NB4 (cell line): ENCODE measurements around the gene TRMT11.

Experiments
- DNase-seq: peaks from one replicate; pipeline ENCODE4 v3.0.0; 2010; ENCODE audit warnings: low read depth
- H3K4me3 ChIP-seq: one replicate; pipeline ENCODE4 v1.5.1; 2011; ENCODE audit warnings: mild to moderate bottlenecking, low read depth, low read length, moderate library complexity
- MAX ChIP-seq: IDR thresholded peaks from 2 replicates; pipeline ENCODE4 v1.6.1; 2011; ENCODE audit warnings: low read depth, low read length
- MYC ChIP-seq: IDR thresholded peaks from 2 replicates; pipeline ENCODE4 v1.6.1; 2011; ENCODE audit warnings: low read depth, low read length
- POLR2A ChIP-seq: IDR thresholded peaks from 2 replicates; pipeline ENCODE4 v1.6.1; 2011; ENCODE audit warnings: mild to moderate bottlenecking; ENCODE audit not compliant: insufficient read length; ENCODE audit errors: extremely low read depth
- TF ChIP-seq, protein P1 (sequence below): IDR thresholded peaks from one replicate; pipeline ENCODE4 v1.5.1; 2012; ENCODE audit warnings: low read depth, low read length

Gene TRMT11

GRCh38 chr6:126002755-126003679 lies 16.7 kb downstream of the TRMT11 start:
- DNase-seq: no peak
- TF ChIP-seq, protein P1, sequence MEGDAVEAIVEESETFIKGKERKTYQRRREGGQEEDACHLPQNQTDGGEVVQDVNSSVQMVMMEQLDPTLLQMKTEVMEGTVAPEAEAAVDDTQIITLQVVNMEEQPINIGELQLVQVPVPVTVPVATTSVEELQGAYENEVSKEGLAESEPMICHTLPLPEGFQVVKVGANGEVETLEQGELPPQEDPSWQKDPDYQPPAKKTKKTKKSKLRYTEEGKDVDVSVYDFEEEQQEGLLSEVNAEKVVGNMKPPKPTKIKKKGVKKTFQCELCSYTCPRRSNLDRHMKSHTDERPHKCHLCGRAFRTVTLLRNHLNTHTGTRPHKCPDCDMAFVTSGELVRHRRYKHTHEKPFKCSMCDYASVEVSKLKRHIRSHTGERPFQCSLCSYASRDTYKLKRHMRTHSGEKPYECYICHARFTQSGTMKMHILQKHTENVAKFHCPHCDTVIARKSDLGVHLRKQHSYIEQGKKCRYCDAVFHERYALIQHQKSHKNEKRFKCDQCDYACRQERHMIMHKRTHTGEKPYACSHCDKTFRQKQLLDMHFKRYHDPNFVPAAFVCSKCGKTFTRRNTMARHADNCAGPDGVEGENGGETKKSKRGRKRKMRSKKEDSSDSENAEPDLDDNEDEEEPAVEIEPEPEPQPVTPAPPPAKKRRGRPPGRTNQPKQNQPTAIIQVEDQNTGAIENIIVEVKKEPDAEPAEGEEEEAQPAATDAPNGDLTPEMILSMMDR: no peak
- no peak for TF ChIP-seq POLR2A
- no peak for TF ChIP-seq MAX
- TF ChIP-seq MYC: no peak
- no peak overlapping the region for H3K4me3 ChIP-seq

DNA sequence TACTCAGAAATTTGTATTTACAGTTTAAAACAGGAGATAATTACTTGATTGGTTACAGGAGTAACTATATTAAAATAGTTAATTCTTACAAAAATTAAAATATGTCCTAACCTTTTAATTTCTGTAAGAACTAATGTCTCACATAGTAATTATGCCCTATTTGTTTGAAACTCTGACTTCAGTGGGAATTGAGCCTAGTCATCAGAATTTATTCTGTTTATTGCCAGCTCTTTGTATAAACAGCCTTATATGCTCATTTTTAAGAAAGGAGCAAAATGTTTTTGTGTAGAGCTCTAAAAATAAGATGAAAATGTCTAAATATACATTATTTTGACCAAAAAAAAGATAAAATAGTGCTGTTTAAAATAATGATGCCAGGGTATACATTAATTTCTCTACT lies 21.5 kb downstream of the TRMT11 start:
- no peak for DNase-seq
- TF ChIP-seq POLR2A (no peak), MAX (no peak), MYC (no peak)
- TF ChIP-seq, protein P1: no peak
- H3K4me3 ChIP-seq: no peak overlapping the region

DNA sequence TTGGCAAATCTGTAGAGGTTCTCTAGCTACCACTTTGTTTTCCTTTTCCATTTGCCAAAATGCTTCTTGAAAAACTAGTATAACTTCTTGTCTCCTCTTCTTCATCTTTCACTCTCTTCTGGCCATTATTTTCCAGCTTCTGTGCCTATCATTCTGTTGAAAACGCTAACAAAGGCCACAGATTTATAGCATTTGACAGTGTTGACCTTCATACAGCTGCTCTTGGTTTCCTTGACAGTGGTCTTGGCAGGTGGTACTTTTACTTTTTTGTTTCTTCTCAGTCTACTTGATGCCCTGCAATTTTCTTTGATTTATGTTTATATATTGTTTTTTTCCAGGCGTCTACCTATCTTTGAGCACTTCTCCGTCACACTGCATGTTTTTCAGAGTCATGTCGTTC lies 23.7 kb downstream of the TRMT11 start:
- TF ChIP-seq, protein P1: no peak
- no peak for TF ChIP-seq MYC
- TF ChIP-seq MAX: no peak
- TF ChIP-seq POLR2A: no peak
- no peak overlapping the region for H3K4me3 ChIP-seq
- no peak for DNase-seq

- DNase-seq: no peak
- no peak overlapping the region for H3K4me3 ChIP-seq
- TF ChIP-seq MYC: no peak
- no peak for TF ChIP-seq POLR2A
- TF ChIP-seq, protein P1: no peak
- no peak for TF ChIP-seq MAX
These were observed 29.5 kb downstream of the TRMT11 start for GRCh38 chr6:126015863-126016262.

DNA sequence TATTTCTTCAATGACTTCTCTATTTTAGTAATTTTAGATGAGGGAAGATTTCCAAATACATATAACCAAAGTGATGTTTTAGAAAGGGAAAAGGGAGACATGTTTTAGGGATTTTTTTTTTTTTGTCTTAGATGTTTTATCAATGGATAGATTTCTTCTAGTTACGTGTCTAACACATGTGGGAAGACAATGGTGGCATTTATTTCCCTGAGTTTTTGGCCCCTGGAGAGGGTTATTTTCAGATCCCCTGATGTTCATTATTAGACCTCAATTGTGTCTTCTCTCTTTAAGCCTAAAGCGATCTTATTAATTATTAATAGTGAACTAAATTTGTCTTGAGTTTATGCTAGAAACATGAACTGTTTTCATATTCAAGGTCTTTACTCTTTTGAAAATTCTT lies 30.3 kb downstream of the TRMT11 start:
- H3K4me3 ChIP-seq: no peak overlapping the region
- TF ChIP-seq, protein P1: no peak
- TF ChIP-seq POLR2A (no peak), MYC (no peak), MAX (no peak)

GRCh38 chr6:126017668-126018067 lies 31.3 kb downstream of the TRMT11 start:
- DNase-seq: no peak

More for the DNA sequence above, 30.3 kb downstream of the TRMT11 start:
- DNase-seq: no peak

More at GRCh38 chr6:126017668-126018067, 31.3 kb downstream of the TRMT11 start:
- TF ChIP-seq, protein P1: no peak
- TF ChIP-seq MAX (no peak), MYC (no peak), POLR2A (no peak)
- H3K4me3 ChIP-seq: no peak overlapping the region
